HG02938 (cell line): Measurements from ENCODE around the gene FAM193B.

ENCODE experiments used
- ATAC-seq: cut with Tn5 transposase; IDR thresholded peaks from one replicate; pipeline ENCODE4 v1.9.1; 2021; ENCODE audit warnings: mild to moderate bottlenecking, moderate library complexity; ENCODE audit not compliant: unreplicated experiment

FAM193B gene

GRCh38 chr5:177472460-177473442 is 81.6 kb downstream of the FAM193B start:
- ATAC-seq = no peak

GRCh38 chr5:177471610-177472356 is 82.6 kb downstream of the FAM193B start:
- no peak for ATAC-seq

- ATAC-seq = no peak
Observed at GRCh38 chr5:177470759-177471536, 83.4 kb downstream of the FAM193B start.
